Adrenal gland (tissue), 12 donors: ENCODE measurements around the gene TMEM167B. TPM values are rescaled to one million over a fixed set of nuclear protein-coding genes. Genes with fewer than 3 reads are reported as not detected.

Experiments
- DNase-seq, 7 donors: peaks; one replicate each; pipeline ENCODE4 v3.0.0-alpha.2; 2019 to 2020
- H3K27ac ChIP-seq, 5 donors: fragments of 200-600 bp; sonication (generic) in 4 of 5; 1 replicate in 3 of 5; 2 replicates in 2 of 5; pipeline versions ENCODE4 v1.5.1 to v1.8.0; 2016 to 2020; ENCODE audit warnings: mild to moderate bottlenecking in 1 of 5
- H3K27me3 ChIP-seq: fragments of 200-600 bp; 2 replicates; pipeline ENCODE4 v1.8.0; 2021
- H3K36me3 ChIP-seq, 2 donors: fragments of 200-600 bp; replicated peaks in 1 of 2; 1 replicate in 1 of 2; 2 replicates in 1 of 2; pipeline versions ENCODE4 v1.5.1 to v1.8.0; 2018 to 2022
- H3K4me1 ChIP-seq, 2 donors: fragments of 200-600 bp; replicated peaks in 1 of 2; 1 replicate in 1 of 2; 2 replicates in 1 of 2; pipeline versions ENCODE4 v1.5.1 to v1.8.0; 2018 to 2021
- H3K4me3 ChIP-seq, 4 donors: fragments of 200-600 bp; sonication (generic) in 3 of 4; one replicate each; pipeline ENCODE4 v1.5.1; 2016 to 2018
- H3K9me3 ChIP-seq, 3 donors: fragments of 200-600 bp; sonication (generic) in 1 of 3; replicated peaks in 1 of 3; 1 replicate in 2 of 3; 2 replicates in 1 of 3; pipeline versions ENCODE4 v1.5.1 to v1.8.0; 2016 to 2021
- POLR2A ChIP-seq, 2 donors: fragments of 450-650 bp; IDR thresholded peaks; one replicate each; pipeline ENCODE4 v1.6.1; 2017; ENCODE audit warnings: antibody characterized with exemption in 2 of 2, mild to moderate bottlenecking in 2 of 2, moderate library complexity in 1 of 2
- WGBS, 4 donors: extraction: QIAGEN DNeasy Blood & Tissue Kit in 2 of 4; methylation state at CpG; one replicate each; pipeline versions ENCODE4 v1.1.5 to v1.1.7; 2013 to 2017; 5-methylcytosine and 5-hydroxymethylcytosine counted together
- intact Hi-C, 2 donors: fragments of 100-400 bp; cut with DNase I; formaldehyde crosslinking; loops; one replicate each; pipeline versions ENCODE4 v1.14.1 to v1.15.0; 2022 to 2023
- polyA plus RNA-seq, 3 donors: library from polyadenylated mRNA; stranded (reverse); fragments of 200-250 nt in 2 of 3; fragments of 350-450 nt in 1 of 3; fragmentation: Illumina TruSeq in 1 of 3; extraction: RNeasy Lipid Tissue Mini Kit (QIAGEN cat#74804) in 1 of 3; gene quantifications; one replicate each; pipeline ENCODE4 v1.2.3, GENCODE V29; 2013 to 2014
- total RNA-seq, 9 donors: library from RNA; depleted of rRNA in 4 of 9; stranded (reverse); fragments of >200 nt in 4 of 9; fragments of 120-200 nt in 1 of 9; fragmentation: NEBNext Ultra II Directional in 1 of 9; extraction: Animal tissue kit (Norgen Biotek cat#: 25700) in 1 of 9; gene quantifications; one replicate each; pipeline versions ENCODE4 v1.1.0 to v1.2.4, GENCODE V29; 2013 to 2023
- TF ChIP-seq, protein P1 (sequence below), 6 experiments: fragments of 450-650 bp in 4 of 6; fragments of 200-600 bp in 2 of 6; sonication (generic) in 1 of 6; IDR thresholded peaks; 1 replicate in 5 of 6; 2 replicates in 1 of 6; pipeline versions ENCODE4 v1.5.1 to v1.8.0; 2016 to 2021; ENCODE audit warnings: antibody characterized with exemption in 6 of 6, mild to moderate bottlenecking in 2 of 6, moderate library complexity in 1 of 6
- donor health status: healthy with polysubstance abuse.
- donor health status: Bipolar disorder and iron deficiency.
- donor health status: DM: yes; HTN: yes; CAD: no.
- donor health status: DM: no; HTN: no; CAD: no.
- donor health status: DM: no; HTN: no; CAD: no.
- donor health status: DM: yes; HTN: yes; CAD: no.

TMEM167B gene
- total and polyA plus RNA-seq, 12 donors, result 14.2 to 106 (median 50.5) TPM

DNA sequence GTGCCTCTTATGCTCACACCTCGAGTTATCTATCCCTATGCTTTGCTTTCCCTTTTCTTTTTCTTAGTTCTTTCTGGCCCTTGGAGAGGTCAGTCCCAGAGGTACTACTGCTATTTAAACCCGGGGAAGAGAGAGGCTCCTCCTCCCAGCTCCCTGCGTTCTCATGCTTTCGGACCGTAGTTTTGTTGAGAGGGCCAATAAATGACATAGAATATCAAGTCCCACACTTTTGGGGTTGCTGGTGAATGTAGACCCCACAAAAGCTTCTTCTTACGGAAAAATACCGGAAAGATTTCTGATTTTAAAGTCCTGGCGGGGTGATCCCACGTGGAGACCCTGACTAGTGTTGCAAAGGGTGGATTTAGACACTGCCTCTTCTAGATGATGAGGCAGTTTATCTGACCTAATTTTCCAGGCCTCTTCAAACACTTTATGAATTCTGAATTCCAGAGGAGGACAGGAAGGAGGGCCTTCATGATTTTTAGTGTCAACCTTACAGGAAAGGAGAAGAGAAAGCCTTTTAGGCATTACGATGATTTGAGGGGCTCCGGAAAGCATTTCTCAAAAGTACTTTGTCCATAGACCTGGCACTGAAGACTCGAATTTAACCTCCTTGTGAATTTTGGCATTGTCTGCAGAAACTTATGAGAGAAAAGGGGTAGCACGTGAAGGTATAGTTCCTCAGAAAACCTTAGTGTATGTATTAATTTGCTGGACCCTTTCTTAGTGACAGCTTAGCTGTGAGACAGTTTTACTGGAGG, 694 bp downstream of the TMEM167B start:
- peak overlapping the region; percentile 93 to 100 (median 98) for H3K27ac ChIP-seq

DNA sequence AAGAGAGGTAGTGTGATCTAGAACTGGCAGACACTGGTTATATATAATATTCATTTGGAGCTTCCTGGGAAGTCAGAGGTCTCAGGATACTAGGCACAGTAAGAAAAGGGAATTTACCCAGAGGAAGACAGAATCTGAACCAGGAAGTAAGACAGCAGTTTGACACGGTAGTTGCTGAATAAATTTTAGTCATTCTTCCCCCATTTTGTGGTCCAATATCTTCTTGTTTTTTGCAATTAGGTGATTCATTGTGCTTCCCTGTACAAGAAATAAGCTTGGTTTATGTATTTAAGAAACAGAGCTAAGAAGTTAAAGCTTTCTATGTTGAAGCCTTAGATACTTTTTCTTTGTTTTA, 1.3 kb downstream of the TMEM167B start:
- Histone ChIP-seq H3K27ac (peak overlapping the region; percentile 93 to 100 (median 98)), H3K4me1 (peaks cover 16 to 22% of the 10 kb centered on the region in 2 donors)

More for the DNA sequence above, 694 bp downstream of the TMEM167B start:
- Histone ChIP-seq H3K4me1 (peaks cover 16 to 18% of the 10 kb centered on the region in 2 donors), H3K4me3 (peak overlapping the region; percentile 58 to 96 (median 82)), H3K9me3 (no peaks in the 10 kb centered on the region), H3K36me3 (peaks cover 0 to 13% of the 10 kb centered on the region in 2 donors), H3K27me3 (no peaks in the 10 kb centered on the region)
- intact Hi-C loops, result no loop called here
- DNase-seq, result peak in 3 of 7 donors; percentile 38 to 60 (median 44)
- TF ChIP-seq, protein P1, sequence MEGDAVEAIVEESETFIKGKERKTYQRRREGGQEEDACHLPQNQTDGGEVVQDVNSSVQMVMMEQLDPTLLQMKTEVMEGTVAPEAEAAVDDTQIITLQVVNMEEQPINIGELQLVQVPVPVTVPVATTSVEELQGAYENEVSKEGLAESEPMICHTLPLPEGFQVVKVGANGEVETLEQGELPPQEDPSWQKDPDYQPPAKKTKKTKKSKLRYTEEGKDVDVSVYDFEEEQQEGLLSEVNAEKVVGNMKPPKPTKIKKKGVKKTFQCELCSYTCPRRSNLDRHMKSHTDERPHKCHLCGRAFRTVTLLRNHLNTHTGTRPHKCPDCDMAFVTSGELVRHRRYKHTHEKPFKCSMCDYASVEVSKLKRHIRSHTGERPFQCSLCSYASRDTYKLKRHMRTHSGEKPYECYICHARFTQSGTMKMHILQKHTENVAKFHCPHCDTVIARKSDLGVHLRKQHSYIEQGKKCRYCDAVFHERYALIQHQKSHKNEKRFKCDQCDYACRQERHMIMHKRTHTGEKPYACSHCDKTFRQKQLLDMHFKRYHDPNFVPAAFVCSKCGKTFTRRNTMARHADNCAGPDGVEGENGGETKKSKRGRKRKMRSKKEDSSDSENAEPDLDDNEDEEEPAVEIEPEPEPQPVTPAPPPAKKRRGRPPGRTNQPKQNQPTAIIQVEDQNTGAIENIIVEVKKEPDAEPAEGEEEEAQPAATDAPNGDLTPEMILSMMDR (IDR thresholded peaks at IDR 0.05), result no peak
- peak in 1 of 2 donors; percentile 26 for TF ChIP-seq POLR2A (IDR thresholded peaks at IDR 0.05)
- WGBS, 4 donors, result 1 to 3% (median 2%) methylated on average over 13 of the region's 13 CpGs

GRCh38 chr1:109094377-109094803, 3.8 kb downstream of the TMEM167B start:
- peaks cover 16 to 22% of the 10 kb centered on the region in 2 donors for H3K4me1 ChIP-seq
- no peak for DNase-seq
- no peaks in the 10 kb centered on the region for H3K27me3 ChIP-seq
- H3K9me3 ChIP-seq, result no peaks in the 10 kb centered on the region
- intact Hi-C loops, result no loop called here
- peaks cover 0 to 13% of the 10 kb centered on the region in 2 donors for H3K36me3 ChIP-seq
- TF ChIP-seq POLR2A (IDR thresholded peaks at IDR 0.05), result no peak
- TF ChIP-seq, protein P1 (IDR thresholded peaks at IDR 0.05), result no peak
- no peak overlapping the region for H3K4me3 ChIP-seq
- 61 to 78% (median 70%) methylated on average over 7 of the region's 7 CpGs for WGBS, 4 donors
- H3K27ac ChIP-seq, result no peak overlapping the region

More for the DNA sequence above, 1.3 kb downstream of the TMEM167B start:
- intact Hi-C loops, result no loop called here
- no peaks in the 10 kb centered on the region for H3K9me3 ChIP-seq
- DNase-seq, result no peak
- H3K36me3 ChIP-seq, result peaks cover 0 to 13% of the 10 kb centered on the region in 2 donors
- WGBS, 4 donors, result 0 to 4% (median 2%) methylated on average over 1 of the region's 1 CpG
- H3K27me3 ChIP-seq, result no peaks in the 10 kb centered on the region
- TF ChIP-seq POLR2A (IDR thresholded peaks at IDR 0.05), result no peak
- TF ChIP-seq, protein P1 (IDR thresholded peaks at IDR 0.05), result no peak
- H3K4me3 ChIP-seq, result peak overlapping the region in 2 of 4 donors; percentile 71 to 92

- Histone ChIP-seq H3K4me3 (no peak overlapping the region), H3K27me3 (no peaks in the 10 kb centered on the region), H3K9me3 (no peaks in the 10 kb centered on the region), H3K27ac (no peak overlapping the region), H3K36me3 (peaks cover 0 to 13% of the 10 kb centered on the region in 2 donors), H3K4me1 (peaks cover 12 to 22% of the 10 kb centered on the region in 2 donors)
- WGBS, 4 donors, result 71 to 79% (median 77%) methylated on average over 1 of the region's 1 CpG
- intact Hi-C loops, result no loop called here
- no peak for DNase-seq
- TF ChIP-seq, protein P1 (IDR thresholded peaks at IDR 0.05), result no peak
- TF ChIP-seq POLR2A (IDR thresholded peaks at IDR 0.05), result no peak
These were observed 4.3 kb downstream of the TMEM167B start for GRCh38 chr1:109094871-109095270.
